HG02943 (cell line): ENCODE data around the gene MYOM3.

Experiments used
- ATAC-seq: cut with Tn5 transposase; IDR thresholded peaks from one replicate; pipeline ENCODE4 v1.9.1; 2021; ENCODE audit warnings: mild to moderate bottlenecking, low read depth, moderate library complexity; ENCODE audit not compliant: unreplicated experiment

The MYOM3 gene

DNA sequence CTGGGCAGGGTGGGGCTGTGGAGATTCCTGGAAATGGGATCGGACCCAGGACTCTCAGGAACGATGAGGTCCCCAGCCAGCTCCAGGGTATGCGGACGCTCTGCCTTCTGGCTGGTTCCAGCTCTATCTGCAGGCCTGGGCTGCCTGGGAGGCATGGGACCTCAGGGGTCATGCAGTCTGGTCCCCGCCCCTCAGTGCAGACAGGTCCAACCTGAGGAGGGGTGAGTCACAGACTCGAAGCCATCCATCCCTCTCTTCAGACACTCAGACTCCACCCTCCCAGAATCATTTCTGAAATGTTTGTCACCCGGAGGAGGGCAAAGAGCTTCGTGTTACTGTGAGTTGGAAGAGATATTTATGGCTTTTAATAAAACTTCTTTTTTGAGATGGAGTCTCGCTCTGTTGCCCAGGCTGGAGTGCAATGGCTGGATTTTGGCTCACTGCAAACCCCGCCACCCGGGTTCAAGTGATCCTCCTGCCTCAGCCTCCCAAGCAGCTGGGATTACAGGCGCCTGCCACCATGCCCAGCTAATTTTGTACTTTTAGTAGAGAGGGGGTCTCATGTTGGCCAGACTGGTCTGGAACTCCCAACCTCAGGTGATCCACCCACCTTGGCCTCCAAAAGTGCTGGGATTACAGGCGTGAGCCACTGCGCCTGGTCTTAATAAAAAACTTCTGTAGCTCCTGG is 5.9 kb upstream of the MYOM3 start:
- no peak for ATAC-seq

DNA sequence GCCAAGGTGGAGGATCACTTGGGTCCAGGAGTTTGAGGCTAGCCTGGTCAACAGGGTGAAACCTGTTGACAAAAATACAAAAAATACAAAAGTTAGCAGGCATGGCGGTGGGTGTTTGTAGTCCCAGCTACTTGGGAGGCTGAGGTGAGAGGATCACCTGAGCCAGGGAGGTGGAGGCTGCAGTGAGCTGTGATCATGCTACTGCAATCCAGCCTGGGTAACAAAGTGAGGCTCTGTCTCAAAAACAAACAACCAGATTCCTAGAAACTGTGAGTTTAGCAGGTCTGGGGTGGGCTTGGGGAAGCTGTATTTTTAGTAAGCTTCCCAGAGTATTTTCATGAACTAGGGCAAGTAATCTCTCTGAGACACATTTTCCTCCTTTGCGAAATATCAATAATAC is 5.2 kb upstream of the MYOM3 start:
- no peak for ATAC-seq

DNA sequence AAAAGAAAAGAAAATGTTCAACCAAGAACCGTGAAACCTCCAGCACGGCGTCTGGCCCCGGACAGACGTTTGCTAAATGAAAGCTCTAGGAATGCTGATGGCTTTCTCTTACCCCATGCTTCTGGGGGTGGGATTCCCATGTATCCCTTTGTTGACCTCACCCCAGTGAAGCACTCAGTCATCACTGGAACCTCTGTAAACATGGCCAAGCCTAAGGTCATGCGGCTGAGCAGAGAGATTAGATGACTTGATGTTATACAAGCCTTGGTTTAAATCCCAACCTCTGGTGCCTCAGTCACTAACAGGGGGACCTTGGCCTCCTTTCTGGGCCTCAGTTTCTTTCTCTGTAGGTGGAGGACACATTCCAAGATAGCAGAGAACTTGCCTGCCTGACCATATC is 2.8 kb upstream of the MYOM3 start:
- ATAC-seq, result no peak

DNA sequence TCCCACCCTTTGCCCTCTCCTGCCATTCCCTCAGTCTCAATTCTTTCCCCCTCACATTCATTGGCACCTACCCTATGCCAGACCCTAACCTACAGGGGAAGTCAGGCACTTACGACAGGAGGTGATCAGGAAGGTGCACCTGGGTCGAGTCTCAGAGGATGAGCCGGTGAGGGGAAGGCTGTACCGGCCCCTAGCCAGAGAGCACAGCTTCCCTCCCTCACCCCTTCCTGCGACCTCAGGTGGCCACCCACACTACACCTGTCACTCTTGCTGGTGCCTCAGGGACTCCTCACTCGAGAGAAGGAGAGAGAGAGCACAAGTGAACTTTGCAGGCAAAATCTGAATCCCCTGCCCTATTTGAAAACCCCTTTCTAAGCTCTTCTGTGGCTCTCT is 1.7 kb upstream of the MYOM3 start:
- ATAC-seq, result no peak

DNA sequence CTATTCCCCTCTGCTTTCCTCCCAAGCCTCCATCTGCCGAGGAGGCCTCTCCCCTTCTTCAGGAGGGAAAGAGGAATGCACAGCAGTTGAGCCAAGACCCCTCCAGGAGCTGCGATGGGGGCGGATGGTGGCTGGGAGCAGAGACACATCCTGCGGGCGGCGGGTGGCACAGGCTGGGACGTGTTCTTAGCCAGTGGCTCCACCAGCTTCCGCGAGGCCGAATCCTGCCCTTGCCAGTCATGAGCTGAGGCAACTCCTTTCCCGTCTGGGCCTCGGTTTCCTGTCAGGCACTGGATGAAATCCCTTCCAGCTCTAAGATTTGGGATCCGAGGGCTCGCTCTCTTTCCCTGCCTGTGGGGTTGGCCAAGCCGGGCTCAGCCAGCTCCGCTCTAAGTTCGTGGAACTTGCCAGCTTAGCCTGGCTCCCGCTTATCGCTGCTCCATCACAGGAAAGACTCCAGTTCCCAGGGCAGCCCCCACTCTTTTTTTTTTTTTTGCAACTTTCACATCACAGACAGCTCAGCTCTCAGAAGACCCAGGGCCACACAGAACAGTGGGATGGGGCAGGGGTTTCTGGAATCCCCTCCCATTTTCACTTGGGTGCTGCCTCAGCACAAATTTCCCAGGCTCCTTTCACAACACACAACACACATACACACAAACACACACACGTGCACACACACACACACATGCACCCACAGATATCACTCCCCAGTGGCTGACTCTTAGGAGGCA is 506 bp downstream of the MYOM3 start:
- ATAC-seq, result no peak

DNA sequence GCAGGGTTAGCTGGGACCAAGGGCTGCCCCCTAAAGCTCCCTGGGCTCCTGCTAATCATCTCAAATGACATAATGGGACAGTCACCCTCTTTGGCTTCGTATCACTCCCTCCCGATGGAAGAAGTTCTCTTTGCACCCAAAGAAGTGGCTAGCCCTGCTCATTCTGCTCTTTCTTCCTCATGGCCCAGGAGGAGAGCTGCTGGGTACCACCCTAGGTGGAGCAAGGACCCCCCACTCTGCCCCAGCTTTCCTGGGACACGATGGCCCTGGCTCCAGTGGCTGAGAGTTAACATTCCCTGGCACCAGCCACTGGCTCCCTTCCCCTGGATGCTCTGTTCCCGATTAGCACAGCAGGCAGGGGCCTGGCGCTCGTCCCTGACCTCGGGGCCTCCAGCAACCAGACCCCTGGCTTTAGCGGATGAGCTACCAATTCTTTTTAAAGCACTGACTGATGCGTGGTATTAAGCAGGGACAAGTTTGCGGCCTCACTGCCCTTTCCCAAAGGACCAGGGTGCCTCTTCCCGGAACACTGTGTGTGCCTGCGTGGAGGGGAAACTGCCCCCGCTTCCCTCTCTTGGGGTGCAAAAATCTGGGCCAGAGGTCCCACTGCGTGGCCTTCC is 1.2 kb downstream of the MYOM3 start:
- ATAC-seq, result no peak

DNA sequence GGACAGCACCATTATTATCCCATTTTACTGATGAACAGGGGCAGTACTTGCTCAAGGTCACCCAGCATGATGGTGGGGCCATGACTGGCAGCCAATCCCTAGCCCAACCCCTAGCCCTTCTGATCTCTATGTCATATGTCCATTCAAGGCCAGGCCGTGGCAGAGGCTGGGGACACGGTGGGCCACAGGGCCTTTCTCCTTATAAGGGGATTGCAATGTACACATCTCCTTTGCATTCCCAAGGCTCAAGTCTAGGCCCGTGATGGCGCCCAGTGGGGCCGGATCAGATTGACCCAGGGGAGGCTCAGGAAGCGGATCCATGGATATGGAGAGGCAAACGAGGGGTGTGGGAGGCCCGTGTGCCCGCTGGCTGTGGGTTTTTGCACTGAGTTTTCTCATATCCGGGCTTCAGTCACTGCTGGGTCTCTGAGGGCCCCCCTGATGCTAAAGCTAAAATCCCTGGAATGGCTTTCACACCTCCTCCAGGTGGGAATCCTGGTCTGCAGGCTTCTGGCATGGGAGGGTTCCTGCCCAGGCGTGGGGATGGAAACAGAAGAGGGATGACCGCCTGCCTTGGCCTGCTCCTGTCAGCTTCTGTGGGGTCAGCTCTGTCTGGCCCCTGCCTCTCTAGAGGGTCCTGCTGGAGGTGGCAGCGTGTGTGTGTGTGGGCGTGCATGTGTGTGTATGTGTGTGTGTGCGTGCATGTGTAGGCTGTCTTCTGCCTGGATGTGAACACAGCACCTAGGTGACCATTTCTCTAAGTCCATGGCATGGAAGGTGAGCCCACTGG is 2.1 kb downstream of the MYOM3 start:
- ATAC-seq, result no peak

DNA sequence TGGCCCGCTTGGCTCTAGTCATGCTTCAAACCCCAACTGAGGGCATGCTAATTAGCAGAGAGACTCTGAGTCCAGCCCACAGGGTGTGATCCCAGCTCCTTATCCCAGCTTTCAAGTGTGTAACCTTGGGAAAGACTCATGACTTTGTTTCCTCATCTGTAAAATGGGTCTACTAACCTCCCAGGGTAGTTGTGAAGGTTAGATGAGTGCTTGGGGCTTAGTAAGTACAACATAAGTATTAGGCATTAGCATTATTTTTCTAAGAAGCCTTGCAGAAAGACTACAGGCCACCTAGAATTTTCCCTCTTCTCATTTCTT is 2.8 kb downstream of the MYOM3 start:
- ATAC-seq, result no peak

DNA sequence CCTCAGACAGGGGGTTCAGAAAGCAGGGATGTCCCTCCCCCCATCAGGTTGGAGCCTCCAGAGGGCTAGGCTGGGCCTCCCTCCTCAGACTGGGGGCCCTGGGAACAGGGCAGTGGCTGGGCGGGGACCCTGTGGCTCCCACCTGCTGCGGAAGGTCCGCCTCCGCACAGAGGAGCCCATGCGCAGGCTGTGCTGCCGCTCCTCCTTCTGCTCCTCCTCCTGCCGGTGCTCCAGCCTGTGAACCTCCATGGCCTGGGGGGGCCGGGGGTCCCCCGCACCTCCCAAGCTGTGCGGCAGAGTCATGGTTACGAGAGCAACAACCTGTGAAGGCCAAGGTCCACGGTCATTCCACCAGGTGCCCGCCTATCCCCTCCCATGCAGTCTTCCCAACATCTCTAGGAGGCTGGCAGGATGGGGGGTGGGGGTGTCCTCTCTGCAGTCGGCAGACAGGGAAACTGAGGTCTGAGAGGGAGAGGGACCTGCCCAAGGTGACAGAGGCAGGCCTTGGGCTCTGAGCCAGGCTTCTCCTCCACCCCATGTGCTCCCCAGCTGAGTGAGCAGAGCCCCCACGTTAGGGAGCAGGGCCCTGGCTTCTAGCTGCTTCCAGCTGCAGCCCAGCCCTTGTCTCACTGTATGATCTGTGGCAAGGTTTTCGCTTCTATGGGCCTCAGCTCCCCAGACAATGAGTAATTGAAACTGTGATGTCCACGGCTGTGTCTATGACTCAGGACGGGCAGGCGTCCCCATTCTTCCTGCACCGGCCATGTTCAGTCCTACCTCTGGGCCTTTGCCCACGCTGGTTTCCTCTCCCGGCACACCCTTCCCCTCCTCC is 3.4 kb downstream of the MYOM3 start:
- no peak for ATAC-seq

DNA sequence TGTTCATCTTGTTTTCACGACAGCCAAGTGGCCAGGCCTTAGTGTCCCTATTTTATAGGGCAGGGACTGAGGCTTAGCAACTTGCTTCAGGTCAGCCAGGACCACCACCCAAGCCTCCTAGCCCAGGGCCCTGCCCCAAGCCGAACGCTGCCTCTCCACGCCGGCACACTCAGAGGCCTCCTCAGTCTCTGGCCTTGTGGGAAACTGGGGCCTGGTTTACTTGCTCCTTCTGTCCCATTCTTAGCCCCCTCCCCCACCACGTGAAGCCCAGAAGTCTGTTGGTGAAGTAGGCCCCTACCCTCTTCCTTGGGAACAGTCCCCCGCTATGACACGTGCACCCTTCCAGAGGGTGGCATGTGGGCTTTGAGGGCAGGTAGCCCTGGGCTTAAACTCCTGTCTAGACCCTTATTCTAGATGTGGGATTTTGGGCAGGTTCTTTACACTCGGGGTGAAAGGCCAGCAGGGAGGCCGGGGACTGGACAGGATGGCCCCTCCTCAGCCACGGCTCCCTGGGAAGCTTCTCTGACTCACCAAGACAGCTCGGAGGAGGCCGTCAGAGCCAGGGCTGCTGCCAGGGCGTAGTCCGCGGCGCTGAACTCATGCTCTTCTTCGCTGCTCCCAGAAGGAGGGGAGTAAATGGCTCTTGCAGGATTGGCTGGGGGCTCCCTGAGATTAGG is 4.3 kb downstream of the MYOM3 start:
- no peak for ATAC-seq

DNA sequence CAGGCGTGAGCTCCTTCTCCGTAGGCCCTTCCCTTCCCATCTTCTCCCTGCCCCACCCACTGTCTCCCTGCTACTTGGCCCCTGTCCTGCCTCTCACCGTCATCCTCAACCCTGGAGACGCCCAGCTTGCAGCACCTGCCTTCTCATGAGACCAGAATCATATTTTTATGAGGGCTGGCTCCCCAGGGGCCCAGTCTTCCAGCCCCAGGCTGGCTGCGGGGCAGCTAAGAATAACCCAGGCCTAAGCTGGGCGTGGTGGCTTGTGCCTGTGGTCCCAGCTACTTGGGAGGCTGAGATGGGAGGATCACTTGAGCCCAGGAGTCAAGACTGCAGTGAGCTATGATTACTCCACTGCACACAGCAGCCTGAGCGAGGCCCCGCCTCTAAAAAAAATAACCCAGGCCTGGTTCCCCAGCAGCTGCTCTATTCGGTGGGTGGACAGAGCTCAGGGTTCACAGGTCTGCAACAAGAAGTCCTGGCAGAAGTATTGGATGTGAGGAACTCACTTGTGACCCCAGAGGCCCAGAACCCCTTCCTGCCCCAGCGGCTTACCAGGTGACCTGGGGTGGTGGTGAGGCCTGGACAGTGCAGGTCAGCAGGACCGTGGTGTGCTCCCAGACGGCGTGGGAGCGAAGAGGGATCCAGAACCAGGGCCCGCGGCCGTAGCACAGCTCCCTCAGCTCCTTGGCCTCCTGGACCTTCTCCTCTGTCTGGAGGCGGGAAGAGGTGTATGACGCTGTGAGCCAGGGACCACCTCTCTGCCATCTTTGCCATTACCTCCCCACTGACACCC is 6.4 kb downstream of the MYOM3 start:
- no peak for ATAC-seq

DNA sequence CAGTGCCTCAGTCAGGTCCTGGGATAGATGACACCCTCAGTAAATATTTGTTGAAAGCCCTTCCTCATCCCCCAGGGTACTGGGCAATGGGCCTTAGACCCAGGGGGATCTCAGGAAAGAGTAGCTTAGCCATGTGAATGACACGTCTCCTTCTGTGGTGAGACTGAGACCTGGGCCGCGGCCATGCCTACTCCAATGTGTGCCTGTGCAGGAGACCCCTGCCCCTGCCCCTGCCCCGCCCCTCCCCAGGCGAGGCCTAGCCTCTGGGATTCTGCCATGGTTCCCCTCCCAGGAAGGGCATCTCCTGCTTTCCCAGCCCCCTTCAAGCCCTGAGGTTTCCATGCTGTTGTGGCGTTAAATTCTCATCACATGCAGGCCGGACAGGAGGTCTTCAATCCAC is 7.1 kb downstream of the MYOM3 start:
- no peak for ATAC-seq

DNA sequence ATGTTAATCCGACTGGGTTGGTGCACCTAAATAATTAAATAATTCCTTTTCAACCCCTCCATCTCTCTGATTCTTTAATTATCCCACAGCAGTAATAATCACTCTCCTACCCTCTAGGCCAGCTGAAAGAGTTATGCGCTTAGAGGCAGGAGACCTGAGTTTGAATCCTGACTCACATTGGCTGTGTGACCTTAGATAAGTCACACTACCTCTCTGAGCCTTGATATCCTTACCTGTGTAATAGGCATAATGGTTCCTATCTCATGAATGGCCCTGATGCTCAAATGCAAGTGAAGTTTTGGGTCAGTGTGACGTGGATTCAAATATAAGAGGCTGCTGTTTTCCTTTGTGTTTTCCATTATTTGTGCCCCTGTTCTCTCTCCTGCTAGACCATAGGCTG is 8.1 kb downstream of the MYOM3 start:
- ATAC-seq, result no peak

DNA sequence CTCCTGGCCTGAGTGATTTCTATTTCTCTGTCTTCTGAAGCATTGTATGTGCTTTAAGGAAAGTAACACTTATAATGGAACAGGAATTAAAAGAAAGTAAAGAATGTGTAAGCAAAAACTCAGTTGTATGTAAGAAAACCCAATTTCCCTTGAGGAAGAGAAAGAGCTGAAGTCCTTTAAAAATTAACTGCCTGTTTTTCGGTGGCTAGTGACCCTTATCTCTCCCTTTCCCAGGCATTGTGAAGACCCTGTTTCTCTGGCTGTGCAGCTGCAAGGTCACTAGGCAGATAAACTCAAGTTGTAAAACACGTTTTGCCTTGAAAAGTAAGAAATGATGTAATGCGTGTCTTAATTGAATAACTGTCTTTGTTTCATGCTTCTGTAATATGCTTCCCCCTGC is 8.5 kb downstream of the MYOM3 start:
- ATAC-seq, result no peak

DNA sequence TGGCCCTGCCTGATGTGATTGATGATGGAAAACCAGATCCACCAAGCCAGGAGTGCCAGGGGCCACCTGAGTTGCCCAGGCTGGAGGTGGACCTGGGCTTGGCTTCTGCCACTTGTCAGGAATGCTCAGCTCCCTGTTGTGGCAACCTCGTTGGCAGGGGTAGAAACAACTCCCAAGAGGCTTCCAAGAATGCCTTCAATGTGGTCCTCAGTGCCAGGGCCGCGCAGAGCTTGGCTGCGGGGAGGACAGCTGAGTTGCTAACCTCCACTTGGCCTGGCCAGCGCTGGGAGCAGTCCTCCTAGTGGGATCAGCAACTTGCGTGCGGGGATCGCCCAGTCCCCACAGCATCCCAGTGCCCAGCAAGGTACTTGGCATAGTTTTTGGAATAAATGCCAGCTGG is 9.0 kb downstream of the MYOM3 start:
- ATAC-seq, result no peak

DNA sequence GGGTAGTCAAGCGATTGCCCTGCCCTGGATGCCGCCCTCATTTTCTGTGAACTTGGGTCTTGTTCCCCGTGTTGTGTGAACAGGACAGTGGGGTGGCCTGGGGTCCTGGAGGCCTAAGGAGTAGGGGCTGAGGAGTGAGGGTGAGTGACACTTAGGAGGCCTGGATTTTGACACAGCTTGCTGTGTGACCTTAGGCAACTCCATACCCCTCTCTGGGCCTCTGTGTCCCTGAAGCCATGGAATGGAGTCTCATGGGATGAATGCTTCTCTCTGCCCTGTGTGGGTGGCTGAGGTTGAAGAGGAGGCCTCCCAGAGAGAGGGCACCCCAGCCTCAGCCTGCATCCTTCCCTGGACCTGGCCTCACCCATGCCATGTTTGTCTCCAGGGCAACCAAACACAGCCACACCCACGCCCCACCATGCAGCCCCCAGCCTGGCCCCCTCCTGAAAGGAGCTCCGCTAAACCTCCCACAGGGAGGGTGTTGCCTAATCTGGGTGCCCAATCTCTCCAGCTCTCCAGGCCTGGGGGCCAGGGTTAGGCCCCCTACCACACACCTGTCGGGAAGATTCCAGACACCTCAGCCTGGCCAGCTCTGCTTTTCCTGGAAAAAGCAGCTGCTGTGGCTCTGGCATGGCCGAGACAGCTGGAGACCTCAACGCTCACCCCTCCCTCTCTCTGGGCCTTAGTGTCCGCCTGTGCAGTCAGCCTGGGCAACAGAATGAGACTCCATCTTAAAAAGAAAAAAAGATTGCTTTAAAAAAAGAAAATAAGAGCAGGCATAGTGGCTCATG is 9.9 kb downstream of the MYOM3 start:
- no peak for ATAC-seq

DNA sequence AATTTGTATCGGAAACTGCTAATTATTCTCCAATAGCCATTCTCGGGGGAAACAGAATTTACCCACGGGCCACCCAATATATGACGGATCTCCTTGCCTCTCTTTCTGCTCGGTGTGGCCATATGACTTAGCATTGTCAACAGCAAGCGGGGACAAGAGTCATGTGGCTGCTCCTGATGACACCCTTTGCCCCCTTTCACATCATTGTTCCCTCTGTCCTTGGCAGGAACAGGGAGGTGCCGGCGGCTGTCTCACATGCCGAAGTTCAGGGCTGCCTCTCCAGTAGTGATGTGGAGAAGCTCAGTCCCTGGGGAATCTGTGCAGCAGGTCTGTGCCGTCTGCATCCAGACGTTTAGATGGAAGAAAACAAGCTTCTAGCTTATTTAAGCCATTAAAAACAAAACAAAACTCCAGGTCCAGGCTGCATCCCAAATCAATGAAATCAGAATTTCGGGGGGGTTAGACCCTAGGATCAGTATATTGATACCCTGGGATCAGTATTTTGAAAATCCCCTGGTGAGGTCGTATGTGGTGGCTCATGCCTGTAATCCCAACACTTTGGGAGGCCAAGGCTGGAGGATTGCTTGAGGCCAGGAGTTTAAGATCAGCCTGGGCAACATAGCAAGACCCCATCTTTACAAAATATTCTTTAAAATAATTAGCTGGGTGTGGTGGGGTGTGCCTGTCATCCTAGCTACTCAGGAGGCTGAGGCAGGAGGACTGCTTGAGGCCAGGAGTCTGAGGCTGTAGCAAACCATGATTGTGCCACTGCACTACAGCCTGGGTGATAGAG is 10.8 kb downstream of the MYOM3 start:
- no peak for ATAC-seq
